ENCODE measurements around the gene NFATC2.

DNA sequence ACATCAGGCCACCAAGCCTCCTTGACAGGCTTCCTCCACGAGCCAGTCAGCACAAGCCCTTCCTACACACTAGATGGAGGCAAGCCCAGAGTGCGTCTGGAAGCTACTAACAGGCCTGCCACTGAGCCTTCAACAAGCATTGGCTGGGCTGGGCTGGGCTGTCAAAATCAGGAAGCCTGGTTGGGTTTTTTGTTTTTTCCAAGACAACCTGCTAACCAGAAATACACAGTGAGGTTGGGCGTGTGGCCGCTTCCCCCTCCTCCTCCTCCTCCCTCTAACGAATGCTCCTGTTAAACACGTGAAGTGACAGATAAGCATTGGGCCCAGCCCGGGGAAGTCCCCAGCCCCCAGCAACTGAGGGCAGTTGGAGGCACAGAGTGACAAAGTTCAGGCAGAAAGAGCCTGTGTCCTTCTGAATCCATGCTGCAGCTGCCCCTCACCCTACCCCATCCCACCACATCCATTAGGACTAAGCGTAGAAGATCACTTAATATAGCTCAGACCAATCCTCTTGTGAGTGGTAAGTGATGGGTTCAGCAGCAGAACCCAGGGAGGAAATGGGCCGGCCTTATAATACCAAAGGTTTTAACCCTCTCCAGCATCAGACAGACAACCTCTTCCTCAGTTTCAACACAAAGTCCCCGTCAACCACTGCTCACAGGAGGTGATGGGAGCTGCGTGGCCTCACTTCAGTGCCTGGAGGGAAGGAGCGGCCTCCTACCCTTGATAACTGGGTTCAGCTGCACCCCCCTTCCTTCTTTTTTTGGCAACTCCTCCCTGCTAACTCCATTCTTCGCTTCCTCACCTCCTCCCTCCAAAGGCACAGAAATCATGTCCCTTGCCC is 1.1 kb downstream of the NFATC2 start:
- TF ChIP-seq, protein P1, sequence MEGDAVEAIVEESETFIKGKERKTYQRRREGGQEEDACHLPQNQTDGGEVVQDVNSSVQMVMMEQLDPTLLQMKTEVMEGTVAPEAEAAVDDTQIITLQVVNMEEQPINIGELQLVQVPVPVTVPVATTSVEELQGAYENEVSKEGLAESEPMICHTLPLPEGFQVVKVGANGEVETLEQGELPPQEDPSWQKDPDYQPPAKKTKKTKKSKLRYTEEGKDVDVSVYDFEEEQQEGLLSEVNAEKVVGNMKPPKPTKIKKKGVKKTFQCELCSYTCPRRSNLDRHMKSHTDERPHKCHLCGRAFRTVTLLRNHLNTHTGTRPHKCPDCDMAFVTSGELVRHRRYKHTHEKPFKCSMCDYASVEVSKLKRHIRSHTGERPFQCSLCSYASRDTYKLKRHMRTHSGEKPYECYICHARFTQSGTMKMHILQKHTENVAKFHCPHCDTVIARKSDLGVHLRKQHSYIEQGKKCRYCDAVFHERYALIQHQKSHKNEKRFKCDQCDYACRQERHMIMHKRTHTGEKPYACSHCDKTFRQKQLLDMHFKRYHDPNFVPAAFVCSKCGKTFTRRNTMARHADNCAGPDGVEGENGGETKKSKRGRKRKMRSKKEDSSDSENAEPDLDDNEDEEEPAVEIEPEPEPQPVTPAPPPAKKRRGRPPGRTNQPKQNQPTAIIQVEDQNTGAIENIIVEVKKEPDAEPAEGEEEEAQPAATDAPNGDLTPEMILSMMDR (IDR thresholded peaks at IDR 0.05), result no peak
- no peak for TF ChIP-seq POLR2AphosphoS5 (IDR thresholded peaks at IDR 0.05)
- no peak for TF ChIP-seq POLR2A (IDR thresholded peaks at IDR 0.05)
- TF ChIP-seq EP300 (IDR thresholded peaks at IDR 0.05; ENCODE audit: low read depth), result no peak
